Measurements from ENCODE around the gene CD37.
"Not testable (repeated sequence)": the region's sequence is repeated elsewhere in the genome, so short reads cannot be mapped to it uniquely, and the experiment has no call there.

CD37 gene

DNA sequence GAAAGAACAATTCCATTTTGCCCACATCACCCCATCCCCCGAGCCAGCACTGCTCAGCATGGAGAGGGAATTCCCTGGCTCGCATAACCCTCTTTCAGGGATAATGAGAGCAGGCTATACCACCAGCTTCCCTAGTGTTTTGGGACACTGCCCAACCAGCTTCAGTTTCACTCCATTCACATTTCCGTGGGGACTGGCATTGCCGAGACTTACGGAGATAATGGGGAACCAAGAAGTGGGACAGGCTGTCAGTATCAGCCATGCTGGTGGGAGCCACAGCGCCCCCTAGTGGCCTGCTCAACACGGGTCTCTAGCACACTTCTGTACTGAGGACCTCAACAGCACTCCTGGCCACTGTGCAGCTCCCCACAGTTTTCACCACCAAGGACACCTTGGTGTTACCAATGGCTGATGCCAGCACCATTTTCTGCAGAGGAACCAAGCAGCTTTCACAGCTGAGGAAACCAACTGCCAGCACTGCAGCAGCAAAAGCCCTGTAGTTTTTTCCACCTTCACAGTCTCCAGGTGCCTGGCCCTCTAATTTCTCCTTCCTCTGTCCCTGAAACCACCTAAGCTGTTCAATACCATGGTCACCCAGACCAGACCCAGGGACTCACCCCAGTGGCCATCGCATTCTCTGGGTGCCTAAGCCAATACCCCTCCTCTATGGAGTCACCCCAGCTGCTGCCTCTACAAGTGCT, 33.9 kb upstream of the CD37 start:
- peak; percentile 86 for DNase-seq (ENCODE audit: low spot score)

DNA sequence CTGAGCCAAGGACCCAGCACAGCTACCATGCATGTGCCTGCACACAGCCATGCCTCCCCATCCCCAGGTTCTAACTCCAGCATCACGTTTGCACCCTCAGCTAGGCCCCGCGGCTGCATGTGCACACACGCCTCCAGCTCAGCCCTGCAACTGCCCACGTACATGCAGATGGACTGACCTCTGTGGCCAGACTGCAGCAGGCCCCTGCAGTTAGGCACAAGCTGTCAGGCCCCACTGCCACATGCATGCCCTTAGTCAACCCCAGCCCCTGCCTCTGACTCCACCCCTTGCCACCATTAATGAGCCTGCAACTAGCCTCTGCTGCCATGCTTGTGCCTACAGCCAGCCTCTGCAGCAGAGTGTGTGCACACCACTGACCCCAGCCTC, 33.3 kb upstream of the CD37 start:
- TF ChIP-seq, protein P1, sequence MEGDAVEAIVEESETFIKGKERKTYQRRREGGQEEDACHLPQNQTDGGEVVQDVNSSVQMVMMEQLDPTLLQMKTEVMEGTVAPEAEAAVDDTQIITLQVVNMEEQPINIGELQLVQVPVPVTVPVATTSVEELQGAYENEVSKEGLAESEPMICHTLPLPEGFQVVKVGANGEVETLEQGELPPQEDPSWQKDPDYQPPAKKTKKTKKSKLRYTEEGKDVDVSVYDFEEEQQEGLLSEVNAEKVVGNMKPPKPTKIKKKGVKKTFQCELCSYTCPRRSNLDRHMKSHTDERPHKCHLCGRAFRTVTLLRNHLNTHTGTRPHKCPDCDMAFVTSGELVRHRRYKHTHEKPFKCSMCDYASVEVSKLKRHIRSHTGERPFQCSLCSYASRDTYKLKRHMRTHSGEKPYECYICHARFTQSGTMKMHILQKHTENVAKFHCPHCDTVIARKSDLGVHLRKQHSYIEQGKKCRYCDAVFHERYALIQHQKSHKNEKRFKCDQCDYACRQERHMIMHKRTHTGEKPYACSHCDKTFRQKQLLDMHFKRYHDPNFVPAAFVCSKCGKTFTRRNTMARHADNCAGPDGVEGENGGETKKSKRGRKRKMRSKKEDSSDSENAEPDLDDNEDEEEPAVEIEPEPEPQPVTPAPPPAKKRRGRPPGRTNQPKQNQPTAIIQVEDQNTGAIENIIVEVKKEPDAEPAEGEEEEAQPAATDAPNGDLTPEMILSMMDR (IDR thresholded peaks at IDR 0.05; ENCODE audit: extremely low read depth, missing control alignments), result no peak
- no peak for DNase-seq (ENCODE audit: low spot score)

More for the DNA sequence above, 33.9 kb upstream of the CD37 start:
- TF ChIP-seq, protein P1 (IDR thresholded peaks at IDR 0.05; ENCODE audit: extremely low read depth, missing control alignments), result peak; percentile 95

DNA sequence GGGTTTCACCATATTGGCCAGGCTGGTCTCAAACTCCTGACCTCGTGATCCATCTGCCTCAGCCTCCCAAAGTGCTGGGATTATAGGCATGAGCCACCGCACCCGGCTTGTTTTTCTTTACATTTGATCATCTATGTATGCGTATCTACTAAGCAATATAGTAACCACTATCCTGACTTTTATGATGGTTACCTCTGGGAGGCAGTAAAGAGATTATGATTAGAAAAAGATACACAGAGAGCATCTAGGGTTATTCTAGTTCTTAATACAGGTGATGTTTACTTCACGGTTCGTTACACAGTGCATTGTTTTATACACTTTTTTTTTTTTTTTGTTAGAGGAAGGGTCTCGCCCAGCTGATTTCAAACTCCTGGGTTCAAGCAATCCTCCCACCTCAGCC, 28.5 kb upstream of the CD37 start:
- not testable (repeated sequence) for DNase-seq (ENCODE audit: low spot score)

DNA sequence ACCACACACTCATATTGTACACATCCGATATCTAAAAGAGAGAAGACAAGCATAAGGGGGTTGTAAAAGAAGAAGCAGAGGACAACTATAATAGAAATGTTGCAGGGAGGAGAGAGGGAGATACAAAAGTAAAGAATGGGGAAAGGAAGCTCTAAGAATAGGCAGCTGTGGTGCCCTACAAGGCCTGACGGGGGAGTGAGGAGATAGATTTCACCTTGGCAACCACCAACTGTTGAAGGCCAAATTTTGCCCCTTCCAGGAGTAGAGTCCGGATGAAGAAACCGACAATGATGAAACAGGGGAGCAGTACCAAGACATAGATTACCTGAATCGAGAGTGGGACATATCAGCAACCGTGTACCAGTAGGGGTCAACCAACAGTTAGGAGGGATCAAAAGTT, 26.1 kb upstream of the CD37 start:
- no peak for DNase-seq (ENCODE audit: low spot score)
- TF ChIP-seq, protein P1 (IDR thresholded peaks at IDR 0.05; ENCODE audit: extremely low read depth, missing control alignments), result no peak

DNA sequence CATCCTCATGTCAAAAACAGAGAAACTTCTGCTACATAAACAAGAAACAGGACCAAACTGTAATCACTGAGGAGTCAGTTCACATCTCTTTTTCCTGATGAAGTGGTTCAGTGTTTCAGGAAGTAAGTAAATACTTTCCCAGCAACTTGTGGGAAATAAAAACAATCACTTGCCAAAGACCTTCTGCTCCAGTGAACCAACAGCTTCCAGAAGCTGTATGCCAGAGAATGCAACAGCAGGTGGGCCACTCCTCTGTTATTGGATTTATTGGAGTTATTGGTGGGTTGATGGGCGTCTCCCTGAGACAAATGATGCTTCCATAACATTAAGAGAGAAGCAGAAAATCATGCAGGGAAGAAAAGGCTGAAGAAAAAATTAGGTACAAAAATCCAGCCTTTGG, 20.1 kb upstream of the CD37 start:
- no peak for DNase-seq (ENCODE audit: low spot score)
- TF ChIP-seq, protein P1 (IDR thresholded peaks at IDR 0.05; ENCODE audit: extremely low read depth, missing control alignments), result no peak

DNA sequence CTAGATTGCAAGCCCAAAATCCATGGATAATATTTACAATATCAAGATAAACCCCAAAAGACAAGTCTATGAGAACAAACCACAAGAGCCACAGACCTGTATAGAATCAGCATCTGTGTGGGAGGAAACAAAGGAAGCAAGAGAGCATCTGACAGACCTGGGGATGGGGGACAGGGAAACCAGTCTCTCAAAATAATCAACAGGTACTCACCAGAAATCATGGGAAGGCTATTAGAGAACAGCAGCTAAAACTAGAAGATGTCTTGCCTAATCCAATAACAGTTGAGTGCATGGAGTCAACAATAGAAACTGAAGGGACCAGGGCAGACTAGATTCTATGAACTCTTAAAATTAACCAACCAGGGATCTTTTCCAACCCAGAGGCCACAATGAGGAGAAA, 18.9 kb upstream of the CD37 start:
- TF ChIP-seq, protein P1 (IDR thresholded peaks at IDR 0.05; ENCODE audit: extremely low read depth, missing control alignments), result no peak
- no peak for DNase-seq (ENCODE audit: low spot score)

DNA sequence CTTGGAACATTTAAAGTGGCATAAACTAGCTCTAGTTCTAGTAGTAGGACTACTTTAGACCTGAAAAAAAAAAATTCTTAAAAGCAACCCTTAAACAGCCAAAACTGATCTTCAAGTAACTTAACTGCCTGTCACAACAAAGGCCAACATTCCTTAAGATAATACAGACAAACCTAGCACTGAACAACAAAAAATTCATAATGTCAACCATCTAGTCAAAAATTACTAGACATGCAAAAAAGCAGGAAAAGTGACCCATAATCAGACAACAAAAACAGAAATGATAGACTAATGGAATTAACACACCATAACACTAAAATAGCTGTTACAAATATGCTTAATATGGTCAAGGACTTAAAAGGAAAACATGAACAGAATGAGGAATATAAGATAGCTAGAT, 16.9 kb upstream of the CD37 start:
- TF ChIP-seq, protein P1 (IDR thresholded peaks at IDR 0.05; ENCODE audit: extremely low read depth, missing control alignments), result no peak

More for the DNA sequence above, 16.9 kb upstream of the CD37 start:
- DNase-seq (ENCODE audit: low spot score), result no peak

All from GM20000 (cell line).